Measurements from ENCODE around the gene PPP3R1. TPM values are rescaled to one million over a fixed set of nuclear protein-coding genes. Genes with fewer than 3 reads are reported as not detected.

The PPP3R1 gene
- total RNA-seq, 2 experiments from 2014 or later, result 72.7 to 73.7 TPM

GRCh38 chr2:68156419-68156818 lies 95.9 kb downstream of the PPP3R1 start:
- Mint-ChIP-seq H3K9me3 (no peaks in the 10 kb centered on the region), H3K27me3 (no peaks in the 10 kb centered on the region), H3K4me3 (peak overlapping the region; percentile 97), H3K36me3 (ENCODE audit: low read depth) (peaks cover 23% of the 10 kb centered on the region), H3K4me1 (ENCODE audit: low read depth) (peaks cover 51% of the 10 kb centered on the region), H3K27ac (peak overlapping the region; percentile 100)
- DNase-seq (no peak), ATAC-seq (no peak)
- intact Hi-C loops (cut with micrococcal nuclease), result loop anchor here (5.0 kb wide), 1 partner anchor 96 kb away; the partner anchor contains the start of gene PPP3R1
- ChIA-PET CTCF (interaction anchor here (1.2 to 2.9 kb wide), 7 partner anchors 11 to 126 kb away, joined by 3 to 22 read pairs (median 6); no protein-coding TSS in a partner anchor), POLR2A (interaction anchor here (0.7 to 2.5 kb wide), 6 partner anchors 11 to 1772 kb away, joined by 3 to 15 read pairs (median 8); no protein-coding TSS in a partner anchor)
- no peak for TF ChIP-seq CTCF (IDR thresholded peaks at IDR 0.05)

- no peaks in the 10 kb centered on the region for H3K9me3 Mint-ChIP-seq
- no peak for TF ChIP-seq CTCF (IDR thresholded peaks at IDR 0.05)
- H3K4me3 Mint-ChIP-seq, result no peak overlapping the region
- ATAC-seq (no peak), DNase-seq (no peak)
- H3K27ac Mint-ChIP-seq, result no peak overlapping the region
- H3K4me1 Mint-ChIP-seq (ENCODE audit: low read depth), result peaks cover 51% of the 10 kb centered on the region
- CTCF ChIA-PET, result interaction anchor here (1.2 to 2.9 kb wide), 3 partner anchors 12 to 36 kb away, joined by 3 to 22 read pairs (median 15); no protein-coding TSS in a partner anchor
- no peaks in the 10 kb centered on the region for H3K27me3 Mint-ChIP-seq
- POLR2A ChIA-PET, result no interaction called here
- H3K36me3 Mint-ChIP-seq (ENCODE audit: low read depth), result peaks cover 17% of the 10 kb centered on the region
- intact Hi-C loops (cut with micrococcal nuclease), result loop anchor here (5.0 kb wide), 1 partner anchor 97 kb away; the partner anchor contains the start of gene PPP3R1
Observed at GRCh38 chr2:68155618-68156017, 96.7 kb downstream of the PPP3R1 start.

GRCh38 chr2:68152681-68153347 lies 99.5 kb downstream of the PPP3R1 start:
- no peak for TF ChIP-seq CTCF (IDR thresholded peaks at IDR 0.05)
- Mint-ChIP-seq H3K4me1 (ENCODE audit: low read depth) (peaks cover 41% of the 10 kb centered on the region), H3K9me3 (no peaks in the 10 kb centered on the region), H3K27me3 (no peaks in the 10 kb centered on the region), H3K36me3 (ENCODE audit: low read depth) (peaks cover 5% of the 10 kb centered on the region), H3K27ac (peak overlapping the region; percentile 87), H3K4me3 (peak overlapping the region; percentile 32)
- ChIA-PET CTCF (interaction anchor here (1.0 to 2.1 kb wide), 9 partner anchors 9 to 288 kb away, joined by 3 to 21 read pairs (median 5); partner anchors contain the start of gene PPP3R1), POLR2A (interaction anchor here (1.2 kb wide), 1 partner anchor 16 kb away, joined by 3 read pairs; no protein-coding TSS in a partner anchor)
- DNase-seq, result no peak
- no peak for ATAC-seq
- intact Hi-C loops (cut with micrococcal nuclease), result no loop called here

GRCh38 chr2:68151037-68151436 lies 101.3 kb downstream of the PPP3R1 start:
- peak overlapping the region; percentile 19 for H3K27ac Mint-ChIP-seq
- H3K9me3 Mint-ChIP-seq, result no peaks in the 10 kb centered on the region
- intact Hi-C loops (cut with micrococcal nuclease), result no loop called here
- H3K36me3 Mint-ChIP-seq (ENCODE audit: low read depth), result peaks cover under 1% of the 10 kb centered on the region
- H3K27me3 Mint-ChIP-seq, result no peaks in the 10 kb centered on the region
- ChIA-PET POLR2A (no interaction called here), CTCF (interaction anchor here (0.7 to 2.0 kb wide), 3 partner anchors 20 to 132 kb away, joined by 3 to 9 read pairs (median 5); no protein-coding TSS in a partner anchor)
- peaks cover 33% of the 10 kb centered on the region for H3K4me1 Mint-ChIP-seq (ENCODE audit: low read depth)
- H3K4me3 Mint-ChIP-seq, result no peak overlapping the region
- no peak for DNase-seq
- no peak for ATAC-seq
- no peak for TF ChIP-seq CTCF (IDR thresholded peaks at IDR 0.05)

- intact Hi-C loops (cut with micrococcal nuclease), result no loop called here
- ChIA-PET CTCF (interaction anchor here (1.5 kb wide), 1 partner anchor 12 kb away, joined by 3 read pairs; no protein-coding TSS in a partner anchor), POLR2A (no interaction called here)
- H3K4me1 Mint-ChIP-seq (ENCODE audit: low read depth), result peaks cover 2% of the 10 kb centered on the region
- no peak for TF ChIP-seq CTCF (IDR thresholded peaks at IDR 0.05)
- ATAC-seq (no peak), DNase-seq (no peak)
- H3K9me3 Mint-ChIP-seq, result no peaks in the 10 kb centered on the region
- peaks cover 8% of the 10 kb centered on the region for H3K36me3 Mint-ChIP-seq (ENCODE audit: low read depth)
- no peak overlapping the region for H3K4me3 Mint-ChIP-seq
- no peaks in the 10 kb centered on the region for H3K27me3 Mint-ChIP-seq
- no peak overlapping the region for H3K27ac Mint-ChIP-seq
Observed at GRCh38 chr2:68141875-68142274, 110.5 kb downstream of the PPP3R1 start.
